A549 (cell line): ENCODE measurements around the gene MYEOV.

Experiments used
- CTCF ChIP-seq: fragments of >200 bp; sonication (Bioruptor Twin); formaldehyde crosslinking; IDR thresholded peaks from 3 replicates; pipeline ENCODE4 v1.5.1; 2016
- MAFK ChIP-seq: fragments of 450-650 bp; IDR thresholded peaks from 2 replicates; pipeline ENCODE4 v1.6.1; 2014; ENCODE audit not compliant: partially characterized antibody

GRCh38 chr11:69327741-69328191 lies 33.8 kb downstream of the MYEOV start:
- TF ChIP-seq MAFK (no peak), CTCF (no peak)
